NOMO-1 treated with DMSO at 0.1 percent for 48 hours (cell line): ENCODE data around the gene NADSYN1.

Experiments
- DNase-seq: peaks from one replicate; lab custom pipeline; 2025; ENCODE audit not compliant: unreplicated experiment; lab: John Stamatoyannopoulos, UW

The NADSYN1 gene

DNA sequence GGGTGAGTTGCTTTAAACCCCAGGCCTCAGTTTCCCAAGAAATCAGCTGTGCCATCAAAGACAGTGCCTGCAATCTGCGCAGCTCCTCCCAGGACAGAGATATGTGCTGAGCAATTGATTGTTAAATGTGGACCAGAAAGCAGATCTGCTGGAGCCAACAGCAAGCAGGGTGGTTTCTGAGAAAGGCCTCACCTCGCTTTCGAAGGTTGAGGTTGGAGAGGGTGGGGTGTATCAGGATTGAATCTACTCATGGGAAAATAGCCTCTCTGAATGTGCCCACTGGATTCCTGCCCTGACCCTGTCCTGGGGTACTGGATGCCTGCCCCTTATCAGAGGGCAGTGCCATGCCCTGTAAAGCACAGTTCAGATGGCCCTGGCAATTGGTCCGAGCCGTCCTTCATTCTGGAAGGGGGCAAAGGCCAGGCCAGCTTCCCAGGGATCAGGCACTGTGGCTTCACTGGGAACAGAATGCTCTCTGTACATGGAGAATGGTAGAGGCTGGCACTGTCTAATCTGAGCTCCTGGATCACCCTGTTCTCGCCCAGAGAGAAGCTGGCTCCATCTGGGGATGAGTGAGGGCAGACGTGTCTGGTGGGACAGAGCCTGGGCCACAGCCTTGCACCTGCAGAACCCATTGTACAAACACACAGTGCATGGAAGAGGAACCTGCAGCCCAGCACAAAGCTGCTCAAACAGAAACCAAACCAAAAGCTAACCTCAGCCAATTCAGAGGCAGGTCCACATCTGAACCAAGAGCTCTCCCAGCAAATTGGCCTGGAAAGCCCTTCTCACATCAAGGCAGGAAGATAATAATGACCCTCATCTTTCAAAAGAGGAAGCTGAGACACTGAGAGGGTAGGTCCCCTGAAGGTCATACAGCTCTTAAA lies 20.0 kb upstream of the NADSYN1 start:
- DNase-seq = peak; percentile 85

- DNase-seq = no peak
These were observed 19.2 kb upstream of the NADSYN1 start for GRCh38 chr11:71433648-71434450.

DNA sequence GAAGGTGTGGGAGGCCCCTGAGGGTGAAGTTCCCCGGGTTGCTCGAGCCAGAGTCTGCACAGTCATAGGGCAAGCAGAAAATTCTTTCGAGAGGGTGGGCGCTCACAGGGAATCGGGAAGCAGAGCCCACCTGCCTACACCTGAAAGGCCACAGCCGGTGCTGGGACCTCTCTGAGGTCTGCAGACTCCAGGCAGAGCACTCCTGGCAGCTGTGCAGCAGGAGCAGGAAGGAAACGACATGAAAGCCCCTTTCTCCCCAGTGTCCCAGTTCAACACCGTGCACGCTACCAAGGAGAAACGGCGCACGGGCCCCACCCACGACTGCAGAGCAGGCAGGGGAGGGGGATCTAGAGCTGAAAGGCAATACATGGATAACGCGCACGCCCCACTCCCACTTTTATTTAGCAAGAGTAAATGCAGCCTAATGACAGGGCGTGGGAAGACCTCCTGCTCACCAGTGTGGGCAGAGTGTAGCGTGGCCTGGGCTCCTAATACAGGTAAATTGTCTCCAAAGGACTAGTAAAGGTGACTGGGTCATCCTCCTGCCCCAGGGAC lies 18.4 kb upstream of the NADSYN1 start:
- DNase-seq = no peak

- no peak for DNase-seq
These were observed 17.6 kb upstream of the NADSYN1 start for GRCh38 chr11:71435278-71435951.

GRCh38 chr11:71436861-71437260 lies 16.1 kb upstream of the NADSYN1 start:
- no peak for DNase-seq

DNA sequence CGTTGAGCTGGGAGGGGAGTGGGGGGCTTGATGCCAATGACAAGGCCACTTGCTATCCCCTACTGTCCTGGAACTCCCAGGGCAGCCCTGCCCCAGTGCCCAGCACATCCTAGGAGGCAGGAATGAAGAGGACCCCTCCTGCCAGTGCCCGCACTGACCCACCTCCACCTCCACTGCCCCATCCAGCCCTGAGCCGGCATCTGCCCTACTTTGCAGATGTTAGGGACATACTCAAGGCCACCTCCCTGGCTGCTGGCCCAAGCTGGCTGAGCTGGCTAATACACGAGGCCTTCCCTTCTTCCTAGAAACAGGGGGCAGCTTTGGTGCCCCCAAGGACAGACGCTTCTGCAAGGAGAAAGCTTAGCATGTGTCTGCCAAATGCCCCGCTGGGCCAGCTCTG lies 15.6 kb upstream of the NADSYN1 start:
- no peak for DNase-seq

- no peak for DNase-seq
These were observed 15.1 kb upstream of the NADSYN1 start for GRCh38 chr11:71437879-71438278.

DNA sequence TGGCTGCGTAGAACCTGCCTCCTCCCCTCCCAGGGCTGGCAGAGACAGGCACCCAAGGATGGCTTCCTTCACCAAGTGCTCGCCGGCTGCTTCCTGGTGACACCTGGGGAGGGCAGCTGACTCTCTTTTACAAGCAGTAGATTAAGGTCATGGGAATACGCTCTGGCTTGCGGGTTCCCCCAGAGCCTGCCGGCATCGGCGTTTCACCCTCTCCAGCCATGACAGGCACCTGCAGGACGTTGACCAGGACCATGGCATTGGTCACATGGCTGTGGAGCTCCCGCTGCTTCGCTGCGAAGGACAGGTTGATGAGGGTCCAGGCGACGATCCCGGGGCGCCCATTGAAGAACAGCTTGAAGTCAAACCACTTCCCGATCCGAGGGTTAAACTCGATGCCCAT lies 14.4 kb upstream of the NADSYN1 start:
- no peak for DNase-seq

DNA sequence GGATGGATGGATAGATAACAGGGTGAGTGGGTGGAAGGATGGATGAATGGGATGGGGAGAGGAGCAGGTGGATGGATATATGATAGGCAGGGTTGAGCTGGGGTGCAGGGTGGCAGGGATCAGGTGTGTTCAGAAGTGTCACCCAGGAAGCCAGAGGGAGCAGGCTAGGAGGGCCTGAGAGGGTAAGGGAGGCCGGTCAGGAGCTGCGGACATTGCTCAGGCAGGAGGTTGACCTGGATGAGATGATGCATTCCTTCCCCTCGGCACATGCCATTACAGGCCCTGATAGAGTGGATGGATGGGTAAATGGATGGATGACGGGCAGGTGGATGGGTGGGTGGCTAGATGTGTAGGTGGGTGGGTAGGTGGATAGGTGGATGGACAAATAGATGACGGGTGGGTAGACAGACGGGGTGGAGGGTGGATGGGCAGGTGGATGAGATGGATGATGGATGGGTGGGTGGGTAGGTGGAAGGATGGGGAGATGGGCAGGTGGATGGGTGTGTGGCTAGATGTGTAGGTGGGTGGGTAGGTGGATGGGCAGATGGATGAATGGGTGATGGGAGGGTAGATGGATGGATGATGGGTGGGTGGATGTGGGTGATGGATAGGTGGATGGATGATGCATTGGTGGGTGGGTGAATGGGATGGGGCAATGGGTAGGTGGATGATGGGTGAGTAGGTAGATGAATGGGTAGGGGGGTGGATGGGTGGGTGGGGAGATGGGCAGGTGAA lies 12.8 kb upstream of the NADSYN1 start:
- no peak for DNase-seq

- DNase-seq = no peak
These were observed 11.8 kb upstream of the NADSYN1 start for GRCh38 chr11:71441251-71441650.

- no peak for DNase-seq
These were observed 10.9 kb upstream of the NADSYN1 start for GRCh38 chr11:71442123-71442522.

- no peak for DNase-seq
These were observed 10.1 kb upstream of the NADSYN1 start for GRCh38 chr11:71442880-71443279.

- DNase-seq = no peak
These were observed 9.1 kb upstream of the NADSYN1 start for GRCh38 chr11:71443736-71444445.

- no peak for DNase-seq
These were observed 8.2 kb upstream of the NADSYN1 start for GRCh38 chr11:71444811-71445210.

DNA sequence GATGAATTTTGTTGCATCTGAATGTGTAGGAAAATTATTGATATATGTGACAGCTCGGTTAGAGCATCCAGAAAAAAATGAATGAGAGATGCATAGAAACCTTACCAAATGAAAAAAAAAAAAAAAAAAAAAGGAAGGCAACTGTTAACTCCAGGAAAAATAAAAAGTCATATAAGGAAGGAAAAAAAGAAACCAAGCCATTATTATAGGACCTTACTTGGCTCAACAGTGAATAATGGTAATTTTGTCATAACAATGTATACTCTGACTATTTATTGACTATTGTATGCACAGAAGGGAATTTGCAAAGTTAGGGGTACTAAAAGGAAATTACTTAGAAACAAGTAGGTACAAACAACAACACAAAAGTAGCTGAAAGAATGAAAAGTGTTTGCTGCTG lies 6.9 kb upstream of the NADSYN1 start:
- DNase-seq = no peak

- DNase-seq = peak; percentile 78
These were observed 5.9 kb upstream of the NADSYN1 start for GRCh38 chr11:71446942-71447688.

GRCh38 chr11:71447791-71448256 lies 5.2 kb upstream of the NADSYN1 start:
- peak; percentile 7 for DNase-seq

- peak; percentile 94 for DNase-seq
These were observed 4.5 kb upstream of the NADSYN1 start, which contains the start of gene DHCR7 for GRCh38 chr11:71448257-71449171. Gene DHCR7, minus strand, starts transcription at chr11:71448393. Its CDS starts 3,441 bp downstream, at chr11:71444952.
